Keratinocyte (primary cell): ENCODE results near the gene MDN1.

ENCODE experiments used
- EZH2 ChIP-seq: IDR thresholded peaks from one replicate; pipeline ENCODE4 v1.6.1; 2012; ENCODE audit warnings: inconsistent platforms, mild to moderate bottlenecking, low read length, moderate library complexity
- TF ChIP-seq, protein P1 (sequence below), 3 experiments: IDR thresholded peaks in 1 of 3; conservative IDR thresholded peaks in 1 of 3; optimal IDR thresholded peaks in 1 of 3; 2 replicates in 2 of 3; 3 replicates in 1 of 3; pipeline versions ENCODE3 to v1.5.1; 2011; ENCODE audit warnings: low read length in 3 of 3, mild to moderate bottlenecking in 3 of 3, moderate library complexity in 2 of 3, control low read depth in 1 of 3, inconsistent platforms in 1 of 3; ENCODE audit not compliant: insufficient read depth in 2 of 3; ENCODE audit errors: extremely low read depth in 1 of 3

DNA sequence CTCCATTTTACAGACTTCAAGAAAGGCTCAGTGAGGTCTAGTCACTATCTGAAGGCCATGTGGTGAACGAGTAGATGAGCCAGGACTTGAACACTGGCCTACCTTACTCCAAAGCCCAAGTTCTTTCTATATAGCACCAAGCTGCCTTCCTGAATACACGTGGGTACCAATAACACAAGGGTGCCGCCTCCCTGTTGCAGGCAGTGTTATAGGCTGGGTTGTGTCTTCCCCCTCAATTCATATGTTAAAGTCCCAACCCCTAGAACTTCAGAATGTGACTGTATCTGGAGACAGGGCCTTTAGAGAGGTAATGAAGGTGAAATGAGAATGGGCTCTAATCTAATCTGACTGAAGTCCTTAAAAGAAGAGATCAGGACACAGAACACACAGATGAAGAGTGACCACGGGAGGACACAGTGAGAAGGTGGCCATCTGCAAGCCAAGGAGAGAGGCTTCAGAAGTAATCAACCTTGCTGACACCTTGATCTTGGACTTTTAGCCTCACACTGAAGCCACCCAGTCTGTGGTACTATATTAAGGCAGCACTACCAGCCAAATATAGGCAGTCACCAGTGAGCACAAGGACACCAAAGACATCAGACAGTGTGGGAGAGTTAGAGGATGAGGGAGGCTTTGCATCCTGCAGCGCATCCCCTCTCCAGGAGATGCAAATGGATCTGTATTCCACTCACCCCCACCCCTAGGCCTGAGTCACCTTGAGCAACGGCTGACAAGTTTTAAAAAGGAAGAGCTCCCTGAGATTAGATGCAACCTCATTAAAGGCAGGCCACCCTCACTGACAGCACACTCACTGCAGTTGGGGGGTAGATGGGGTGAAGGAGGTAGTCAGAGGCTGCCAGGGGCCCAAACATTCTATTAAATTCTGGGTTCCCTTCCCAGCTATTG is 140.1 kb downstream of the MDN1 start:
- TF ChIP-seq, protein P1, sequence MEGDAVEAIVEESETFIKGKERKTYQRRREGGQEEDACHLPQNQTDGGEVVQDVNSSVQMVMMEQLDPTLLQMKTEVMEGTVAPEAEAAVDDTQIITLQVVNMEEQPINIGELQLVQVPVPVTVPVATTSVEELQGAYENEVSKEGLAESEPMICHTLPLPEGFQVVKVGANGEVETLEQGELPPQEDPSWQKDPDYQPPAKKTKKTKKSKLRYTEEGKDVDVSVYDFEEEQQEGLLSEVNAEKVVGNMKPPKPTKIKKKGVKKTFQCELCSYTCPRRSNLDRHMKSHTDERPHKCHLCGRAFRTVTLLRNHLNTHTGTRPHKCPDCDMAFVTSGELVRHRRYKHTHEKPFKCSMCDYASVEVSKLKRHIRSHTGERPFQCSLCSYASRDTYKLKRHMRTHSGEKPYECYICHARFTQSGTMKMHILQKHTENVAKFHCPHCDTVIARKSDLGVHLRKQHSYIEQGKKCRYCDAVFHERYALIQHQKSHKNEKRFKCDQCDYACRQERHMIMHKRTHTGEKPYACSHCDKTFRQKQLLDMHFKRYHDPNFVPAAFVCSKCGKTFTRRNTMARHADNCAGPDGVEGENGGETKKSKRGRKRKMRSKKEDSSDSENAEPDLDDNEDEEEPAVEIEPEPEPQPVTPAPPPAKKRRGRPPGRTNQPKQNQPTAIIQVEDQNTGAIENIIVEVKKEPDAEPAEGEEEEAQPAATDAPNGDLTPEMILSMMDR (optimal IDR thresholded peaks at IDR 0.05 in 1 of 3, IDR thresholded peaks at IDR 0.05 in 1 of 3, conservative IDR thresholded peaks at IDR 0.05 in 1 of 3; ENCODE audit: extremely low read depth in 1 of 3, insufficient read depth in 2 of 3, low read length in 3 of 3) = no peak
- no peak for TF ChIP-seq EZH2
